Measurements from ENCODE around the gene HELQ. TPM values are rescaled to one million over a fixed set of nuclear protein-coding genes. Genes with fewer than 3 reads are reported as not detected.

Gene HELQ
- total and polyA plus RNA-seq, 7 donors = 7.4 to 20.9 (median 17.2) TPM

GRCh38 chr4:83362492-83363329 is 92.9 kb downstream of the HELQ start:
- H3K27ac ChIP-seq = no peak overlapping the region
- no peaks in the 10 kb centered on the region for H3K36me3 ChIP-seq (ENCODE audit: insufficient read depth in 1 of 2, low read depth in 1 of 2)
- no peak overlapping the region for H3K4me3 ChIP-seq
- peaks cover 14% of the 10 kb centered on the region for H3K4me1 ChIP-seq
- ATAC-seq (peak in 2 of 4 donors; percentile 62 to 76), DNase-seq (no peak)
- intact Hi-C loops (cut with DNase I) = no loop called here
- no peaks in the 10 kb centered on the region for H3K9me3 ChIP-seq
- peak; percentile 22 for TF ChIP-seq CTCF (IDR thresholded peaks at IDR 0.05)
- H3K27me3 ChIP-seq (ENCODE audit: insufficient read depth in 3 of 3, low read length in 2 of 3) = no peaks in the 10 kb centered on the region
- 71 to 78% (median 75%) methylated on average over 9 of the region's 9 CpGs for WGBS, 3 donors

GRCh38 chr4:83361416-83362103 is 94.1 kb downstream of the HELQ start:
- WGBS, 3 donors = 76 to 89% (median 87%) methylated on average over 7 of the region's 7 CpGs
- Histone ChIP-seq H3K36me3 (ENCODE audit: insufficient read depth in 1 of 2, low read depth in 1 of 2) (no peaks in the 10 kb centered on the region), H3K27me3 (ENCODE audit: insufficient read depth in 3 of 3, low read length in 2 of 3) (no peaks in the 10 kb centered on the region), H3K9me3 (no peaks in the 10 kb centered on the region), H3K27ac (no peak overlapping the region), H3K4me1 (peaks cover 23% of the 10 kb centered on the region), H3K4me3 (no peak overlapping the region)
- intact Hi-C loops (cut with DNase I) = no loop called here
- DNase-seq = no peak
- no peak for TF ChIP-seq CTCF (IDR thresholded peaks at IDR 0.05)
- ATAC-seq = no peak

- ATAC-seq = peak; percentile 49 to 91 (median 86)
- no peaks in the 10 kb centered on the region for H3K36me3 ChIP-seq (ENCODE audit: insufficient read depth in 1 of 2, low read depth in 1 of 2)
- intact Hi-C loops (cut with DNase I) = no loop called here
- no peak overlapping the region for H3K4me3 ChIP-seq
- peak overlapping the region; percentile 63 for H3K27ac ChIP-seq
- no peak for TF ChIP-seq CTCF (IDR thresholded peaks at IDR 0.05)
- no peak for DNase-seq
- peaks cover 23% of the 10 kb centered on the region for H3K4me1 ChIP-seq
- no peaks in the 10 kb centered on the region for H3K9me3 ChIP-seq
- no peaks in the 10 kb centered on the region for H3K27me3 ChIP-seq (ENCODE audit: insufficient read depth in 3 of 3, low read length in 2 of 3)
- WGBS, 3 donors = 57 to 69% (median 66%) methylated on average over 4 of the region's 4 CpGs
Measured at GRCh38 chr4:83360018-83360417, 95.6 kb downstream of the HELQ start.

- no peaks in the 10 kb centered on the region for H3K27me3 ChIP-seq (ENCODE audit: insufficient read depth in 3 of 3, low read length in 2 of 3)
- no peak overlapping the region for H3K4me3 ChIP-seq
- no peak for ATAC-seq
- intact Hi-C loops (cut with DNase I) = no loop called here
- DNase-seq = no peak
- no peaks in the 10 kb centered on the region for H3K36me3 ChIP-seq (ENCODE audit: insufficient read depth in 1 of 2, low read depth in 1 of 2)
- H3K27ac ChIP-seq = no peak overlapping the region
- H3K9me3 ChIP-seq = peaks cover 2% of the 10 kb centered on the region
- 67 to 71% (median 67%) methylated on average over 1 of the region's 1 CpG for WGBS, 3 donors
- TF ChIP-seq CTCF (IDR thresholded peaks at IDR 0.05) = no peak
- peaks cover 23% of the 10 kb centered on the region for H3K4me1 ChIP-seq
Measured at GRCh38 chr4:83358410-83358809, 97.2 kb downstream of the HELQ start.

Other genes starting within 250 kb of the HELQ start
- 10 to 100 TPM; 11.6 to 29.1 (median 20.3) TPM for gene COQ2, start 171.0 kb downstream of the HELQ start, total RNA-seq
- gene COQ2, start 171.0 kb downstream of the HELQ start, polyA plus RNA-seq = 10 to 100 TPM in 1 of 3 donors, 1 to 10 TPM in 2; 6.4 to 12.4 (median 7.6) TPM
- under 1 TPM; 0.34 to 0.64 (median 0.43) TPM for gene HPSE, start 121.0 kb downstream of the HELQ start, total RNA-seq
- under 1 TPM; 0.06 to 0.13 (median 0.08) TPM for gene HPSE, start 121.0 kb downstream of the HELQ start, polyA plus RNA-seq
- gene MRPS18C, start 235 bp upstream of the HELQ start, total RNA-seq = 10 to 100 TPM; 38.2 to 60.1 (median 46.1) TPM
- 10 to 100 TPM; 35.6 to 78.4 (median 50.3) TPM for gene MRPS18C, start 235 bp upstream of the HELQ start, polyA plus RNA-seq
- gene ABRAXAS1, start 29.3 kb upstream of the HELQ start, total RNA-seq = 10 to 100 TPM; 10.2 to 15.6 (median 13.3) TPM
- 1 to 10 TPM; 3.3 to 6.8 (median 6.5) TPM for gene ABRAXAS1, start 29.3 kb upstream of the HELQ start, polyA plus RNA-seq
- gene GPAT3, start 80.3 kb upstream of the HELQ start, total RNA-seq = 10 to 100 TPM; 18.9 to 55.5 (median 32.6) TPM
- 100 to 1,000 TPM in 1 of 3 donors, 10 to 100 TPM in 2; 42.0 to 108 (median 49.2) TPM for gene GPAT3, start 80.3 kb upstream of the HELQ start, polyA plus RNA-seq